HepG2 (cell line): Measurements from ENCODE around the gene CSNK1D. TPM values are rescaled to one million over a fixed set of nuclear protein-coding genes. Genes with fewer than 3 reads are reported as not detected.

ENCODE experiments used
- ARID2 ChIP-seq: sonication (generic); formaldehyde crosslinking; IDR thresholded peaks from 2 replicates; pipeline ENCODE4 v1.8.1; 2022; ENCODE audit warnings: mild to moderate bottlenecking, missing genetic modification reagents, borderline replicate concordance
- ATRX ChIP-seq: sonication (generic); formaldehyde crosslinking; IDR thresholded peaks from 2 replicates; pipeline ENCODE4 v1.4.0; 2020; ENCODE audit warnings: missing genetic modification reagents, borderline replicate concordance
- BRD4 ChIP-seq: sonication (generic); formaldehyde crosslinking; IDR thresholded peaks from 2 replicates; pipeline ENCODE4 v1.4.0; 2020; ENCODE audit warnings: missing genetic modification reagents
- CC2D1A ChIP-seq: sonication (generic); formaldehyde crosslinking; IDR thresholded peaks from 2 replicates; pipeline ENCODE4 v1.8.1; 2023; ENCODE audit warnings: mild to moderate bottlenecking, missing genetic modification reagents
- EED ChIP-seq: sonication (generic); formaldehyde crosslinking; IDR thresholded peaks from 2 replicates; pipeline ENCODE4 v1.5.0; 2020; ENCODE audit warnings: mild to moderate bottlenecking, missing genetic modification reagents
- EHMT2 ChIP-seq: fragments of 200-600 bp; sonication (generic); IDR thresholded peaks from 2 replicates; pipeline ENCODE4 v1.7.0; 2017; ENCODE audit warnings: antibody characterized with exemption, low read depth, low read length, borderline replicate concordance
- ELF3 ChIP-seq: IDR thresholded peaks from 2 replicates; pipeline ENCODE4 v1.6.1; 2016; ENCODE audit warnings: missing genetic modification reagents, missing compliant biosample characterization
- FLYWCH1 ChIP-seq: sonication (generic); formaldehyde crosslinking; IDR thresholded peaks from 2 replicates; pipeline ENCODE4 v1.8.1; 2023; ENCODE audit warnings: mild to moderate bottlenecking, missing genetic modification reagents
- FOXC1 ChIP-seq: sonication (generic); formaldehyde crosslinking; IDR thresholded peaks from 2 replicates; pipeline ENCODE4 v1.8.0; 2022; ENCODE audit warnings: mild to moderate bottlenecking, missing genetic modification reagents, borderline replicate concordance
- KDM2A ChIP-seq: sonication (generic); formaldehyde crosslinking; IDR thresholded peaks from 2 replicates; pipeline ENCODE4 v1.4.0; 2020; ENCODE audit warnings: low read depth, missing genetic modification reagents, borderline replicate concordance
- MAFG ChIP-seq: sonication (generic); formaldehyde crosslinking; IDR thresholded peaks from 2 replicates; pipeline ENCODE4 v1.5.1; 2020; ENCODE audit warnings: mild to moderate bottlenecking, missing genetic modification reagents
- NFIB ChIP-seq: sonication (generic); formaldehyde crosslinking; IDR thresholded peaks from 2 replicates; pipeline ENCODE4 v1.9.0; 2021; ENCODE audit warnings: missing genetic modification reagents, mild to moderate bottlenecking, borderline replicate concordance
- ONECUT2 ChIP-seq: sonication (generic); formaldehyde crosslinking; IDR thresholded peaks from 2 replicates; pipeline ENCODE4 v1.4.0; 2020; ENCODE audit warnings: missing genetic modification reagents
- REL ChIP-seq: sonication (generic); formaldehyde crosslinking; conservative IDR thresholded peaks from 2 replicates; pipeline ENCODE4 v1.8.0; 2022; ENCODE audit warnings: mild to moderate bottlenecking, missing genetic modification reagents, moderate library complexity
- RFX5 ChIP-seq: IDR thresholded peaks from 2 replicates; pipeline ENCODE4 v1.6.1; 2011; ENCODE audit warnings: low read depth, low read length, improper control_type of control experiment
- SMARCC2 ChIP-seq: fragments of 450-650 bp; IDR thresholded peaks from 2 replicates; pipeline ENCODE4 v1.6.1; 2017; ENCODE audit warnings: antibody characterized with exemption, mild to moderate bottlenecking
- SNAI1 ChIP-seq: sonication (generic); formaldehyde crosslinking; IDR thresholded peaks from 2 replicates; pipeline ENCODE4 v1.5.0; 2020; ENCODE audit warnings: mild to moderate bottlenecking, missing genetic modification reagents, borderline replicate concordance
- SP5 ChIP-seq: IDR thresholded peaks from 2 replicates; pipeline ENCODE4 v1.6.1; 2016; ENCODE audit warnings: low read depth, borderline replicate concordance
- ZNF282 ChIP-seq: fragments of 450-650 bp; IDR thresholded peaks from 2 replicates; pipeline ENCODE4 v1.6.1; 2018; ENCODE audit not compliant: partially characterized antibody
- ZNF326 ChIP-seq: sonication (generic); formaldehyde crosslinking; IDR thresholded peaks from 2 replicates; pipeline ENCODE4 v1.4.0; 2020; ENCODE audit warnings: missing genetic modification reagents, borderline replicate concordance
- ZNF672 ChIP-seq: sonication (generic); formaldehyde crosslinking; IDR thresholded peaks from 2 replicates; pipeline ENCODE4 v1.8.1; 2022; ENCODE audit warnings: missing genetic modification reagents
- ZNF775 ChIP-seq: sonication (generic); formaldehyde crosslinking; IDR thresholded peaks from 2 replicates; pipeline ENCODE4 v1.4.0; 2020; ENCODE audit warnings: missing genetic modification reagents, mild to moderate bottlenecking, moderate library complexity, borderline replicate concordance
- polyA plus RNA-seq, 8 experiments: library from polyadenylated mRNA; depleted of rRNA in 3 of 8; stranded (reverse) in 7 of 8; unstranded in 1 of 8; fragments of >200 nt; fragmentation: Illumina TruSeq in 4 of 8; extraction: Trizol in 4 of 8; gene quantifications; 2 replicates each; pipeline versions ENCODE4 v1.2.1 to v1.2.3, GENCODE V29; 2011 to 2016; ENCODE audit warnings: low read depth in 4 of 8, missing spikeins in 1 of 8, mixed read lengths in 1 of 8; ENCODE audit not compliant: insufficient read depth in 1 of 8
- total RNA-seq, 5 experiments: library from RNA; depleted of rRNA; stranded (reverse); fragments of >200 nt; fragmentation: Illumina TruSeq; extraction: Trizol; gene quantifications; 2 replicates each; pipeline ENCODE4 v1.2.3, GENCODE V29; 2016; ENCODE audit warnings: low read depth in 1 of 5
- TF ChIP-seq, protein P1 (sequence below): fragments of 450-650 bp; IDR thresholded peaks from 2 replicates; pipeline ENCODE4 v1.6.1; 2016
- TF ChIP-seq, protein P2 (sequence below): sonication (generic); formaldehyde crosslinking; IDR thresholded peaks from 2 replicates; pipeline ENCODE4 v1.4.0; 2020; ENCODE audit warnings: missing genetic modification reagents
- TF ChIP-seq, protein P3 (sequence below): sonication (generic); formaldehyde crosslinking; IDR thresholded peaks from 2 replicates; pipeline ENCODE4 v1.5.1; 2020; ENCODE audit warnings: missing genetic modification reagents, mild to moderate bottlenecking, borderline replicate concordance
- TF ChIP-seq, protein P4 (sequence below): IDR thresholded peaks from 2 replicates; pipeline ENCODE4 v1.6.1; 2016

The CSNK1D gene
- total and polyA plus RNA-seq, 2 of the 13 experiments (the other 11 are each of a cell fraction or from before 2014, with no cell fraction given) = 31.5 to 128 TPM

DNA sequence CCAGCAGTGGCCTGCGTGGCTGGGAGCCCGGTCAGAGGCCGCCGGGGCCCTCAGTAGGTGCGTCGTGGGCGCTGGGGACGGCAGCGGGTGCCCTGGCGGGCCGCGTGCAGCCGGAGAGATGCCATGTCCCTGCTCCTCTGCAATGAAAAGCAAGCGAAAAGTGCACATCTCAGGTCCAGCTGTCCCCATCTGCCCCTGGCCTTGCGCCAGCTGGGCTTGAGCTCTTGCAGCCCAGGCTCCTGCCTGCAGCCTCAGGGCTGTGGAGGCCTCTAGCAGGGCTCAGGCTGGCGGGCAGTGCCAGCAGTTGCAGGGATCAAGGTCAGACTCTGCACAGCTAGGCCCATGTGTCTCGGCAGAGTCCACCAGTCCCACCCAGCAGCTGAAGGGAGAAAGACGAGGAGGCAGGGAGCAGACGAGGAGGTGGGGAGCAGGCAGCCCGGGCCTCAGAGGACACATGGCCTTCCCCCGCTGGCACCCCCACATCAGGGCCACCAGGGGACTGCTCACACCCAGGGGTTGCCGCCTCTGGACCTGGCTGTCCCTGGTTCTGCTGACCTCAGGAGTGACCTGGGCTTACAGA, 33.5 kb downstream of the CSNK1D start (continued):
- TF ChIP-seq ZNF775 (CRISPR knock-in tag) (no peak), ZNF672 (CRISPR knock-in tag) (no peak), RFX5 (no peak), ONECUT2 (CRISPR knock-in tag) (no peak), CC2D1A (no peak), ARID2 (CRISPR knock-in tag) (no peak), NFIB (CRISPR knock-in tag) (no peak), EHMT2 (no peak), BRD4 (CRISPR knock-in tag) (no peak), REL (CRISPR knock-in tag) (0 out of 2 replicates have a peak, but pooled peaks have one; percentile 4), FLYWCH1 (CRISPR knock-in tag) (peak; percentile 91), EED (CRISPR knock-in tag) (no peak), MAFG (CRISPR knock-in tag) (no peak), KDM2A (CRISPR knock-in tag) (peak; percentile 83), ZNF282 (no peak), SNAI1 (CRISPR knock-in tag) (no peak; the same call in 1 of the 2 replicates), SMARCC2 (no peak), ELF3 (peak; percentile 49; the same call in 1 of the 2 replicates), SP5 (CRISPR knock-in tag) (no peak), ATRX (no peak), FOXC1 (CRISPR knock-in tag) (peak; percentile 83), ZNF326 (CRISPR knock-in tag) (peak; percentile 71)
- TF ChIP-seq, protein P1, sequence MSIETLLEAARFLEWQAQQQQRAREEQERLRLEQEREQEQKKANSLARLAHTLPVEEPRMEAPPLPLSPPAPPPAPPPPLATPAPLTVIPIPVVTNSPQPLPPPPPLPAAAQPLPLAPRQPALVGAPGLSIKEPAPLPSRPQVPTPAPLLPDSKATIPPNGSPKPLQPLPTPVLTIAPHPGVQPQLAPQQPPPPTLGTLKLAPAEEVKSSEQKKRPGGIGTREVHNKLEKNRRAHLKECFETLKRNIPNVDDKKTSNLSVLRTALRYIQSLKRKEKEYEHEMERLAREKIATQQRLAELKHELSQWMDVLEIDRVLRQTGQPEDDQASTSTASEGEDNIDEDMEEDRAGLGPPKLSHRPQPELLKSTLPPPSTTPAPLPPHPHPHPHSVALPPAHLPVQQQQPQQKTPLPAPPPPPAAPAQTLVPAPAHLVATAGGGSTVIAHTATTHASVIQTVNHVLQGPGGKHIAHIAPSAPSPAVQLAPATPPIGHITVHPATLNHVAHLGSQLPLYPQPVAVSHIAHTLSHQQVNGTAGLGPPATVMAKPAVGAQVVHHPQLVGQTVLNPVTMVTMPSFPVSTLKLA = no peak
- TF ChIP-seq, protein P2, sequence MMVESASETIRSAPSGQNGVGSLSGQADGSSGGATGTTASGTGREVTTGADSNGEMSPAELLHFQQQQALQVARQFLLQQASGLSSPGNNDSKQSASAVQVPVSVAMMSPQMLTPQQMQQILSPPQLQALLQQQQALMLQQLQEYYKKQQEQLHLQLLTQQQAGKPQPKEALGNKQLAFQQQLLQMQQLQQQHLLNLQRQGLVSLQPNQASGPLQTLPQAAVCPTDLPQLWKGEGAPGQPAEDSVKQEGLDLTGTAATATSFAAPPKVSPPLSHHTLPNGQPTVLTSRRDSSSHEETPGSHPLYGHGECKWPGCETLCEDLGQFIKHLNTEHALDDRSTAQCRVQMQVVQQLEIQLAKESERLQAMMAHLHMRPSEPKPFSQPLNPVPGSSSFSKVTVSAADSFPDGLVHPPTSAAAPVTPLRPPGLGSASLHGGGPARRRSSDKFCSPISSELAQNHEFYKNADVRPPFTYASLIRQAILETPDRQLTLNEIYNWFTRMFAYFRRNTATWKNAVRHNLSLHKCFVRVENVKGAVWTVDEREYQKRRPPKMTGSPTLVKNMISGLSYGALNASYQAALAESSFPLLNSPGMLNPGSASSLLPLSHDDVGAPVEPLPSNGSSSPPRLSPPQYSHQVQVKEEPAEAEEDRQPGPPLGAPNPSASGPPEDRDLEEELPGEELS = no peak; the same call in none of the 2 replicates
- TF ChIP-seq, protein P3, sequence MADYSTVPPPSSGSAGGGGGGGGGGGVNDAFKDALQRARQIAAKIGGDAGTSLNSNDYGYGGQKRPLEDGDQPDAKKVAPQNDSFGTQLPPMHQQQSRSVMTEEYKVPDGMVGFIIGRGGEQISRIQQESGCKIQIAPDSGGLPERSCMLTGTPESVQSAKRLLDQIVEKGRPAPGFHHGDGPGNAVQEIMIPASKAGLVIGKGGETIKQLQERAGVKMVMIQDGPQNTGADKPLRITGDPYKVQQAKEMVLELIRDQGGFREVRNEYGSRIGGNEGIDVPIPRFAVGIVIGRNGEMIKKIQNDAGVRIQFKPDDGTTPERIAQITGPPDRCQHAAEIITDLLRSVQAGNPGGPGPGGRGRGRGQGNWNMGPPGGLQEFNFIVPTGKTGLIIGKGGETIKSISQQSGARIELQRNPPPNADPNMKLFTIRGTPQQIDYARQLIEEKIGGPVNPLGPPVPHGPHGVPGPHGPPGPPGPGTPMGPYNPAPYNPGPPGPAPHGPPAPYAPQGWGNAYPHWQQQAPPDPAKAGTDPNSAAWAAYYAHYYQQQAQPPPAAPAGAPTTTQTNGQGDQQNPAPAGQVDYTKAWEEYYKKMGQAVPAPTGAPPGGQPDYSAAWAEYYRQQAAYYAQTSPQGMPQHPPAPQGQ = no peak; the same call in 1 of the 2 replicates
- TF ChIP-seq, protein P4, sequence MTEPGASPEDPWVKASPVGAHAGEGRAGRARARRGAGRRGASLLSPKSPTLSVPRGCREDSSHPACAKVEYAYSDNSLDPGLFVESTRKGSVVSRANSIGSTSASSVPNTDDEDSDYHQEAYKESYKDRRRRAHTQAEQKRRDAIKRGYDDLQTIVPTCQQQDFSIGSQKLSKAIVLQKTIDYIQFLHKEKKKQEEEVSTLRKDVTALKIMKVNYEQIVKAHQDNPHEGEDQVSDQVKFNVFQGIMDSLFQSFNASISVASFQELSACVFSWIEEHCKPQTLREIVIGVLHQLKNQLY = no peak
